NCI-H446 treated with DMSO at 0.1 percent for 48 hours (cell line): Measurements from ENCODE around the gene CTPS2.
"Not testable (repeated sequence)": the region's sequence is repeated elsewhere in the genome, so short reads cannot be mapped to it uniquely, and the experiment has no call there.

Experiments
- DNase-seq: peaks from one replicate; lab custom pipeline; 2025; lab: John Stamatoyannopoulos, UW

CTPS2 gene

GRCh38 chrX:16712548-16713155 lies at the start of gene CTPS2:
Gene CTPS2, minus strand, starts transcription at chrX:16712669. Its CDS starts 9,767 bp downstream, at chrX:16702902.
- no peak for DNase-seq

- DNase-seq: not testable (repeated sequence)
These were observed 49.0 kb upstream of the CTPS2 start for GRCh38 chrX:16761500-16761899.

GRCh38 chrX:16756724-16757123 lies 44.3 kb upstream of the CTPS2 start:
- no peak for DNase-seq

GRCh38 chrX:16754019-16754418 lies 41.5 kb upstream of the CTPS2 start:
- DNase-seq: no peak

- DNase-seq: no peak
These were observed 37.7 kb upstream of the CTPS2 start for GRCh38 chrX:16750136-16750535.

- no peak for DNase-seq
These were observed 36.0 kb upstream of the CTPS2 start for GRCh38 chrX:16748425-16748824.

GRCh38 chrX:16745659-16746058 lies 33.2 kb upstream of the CTPS2 start:
- no peak for DNase-seq

GRCh38 chrX:16745102-16745501 lies 32.6 kb upstream of the CTPS2 start:
- no peak for DNase-seq

GRCh38 chrX:16743604-16744325 lies 31.3 kb upstream of the CTPS2 start:
- no peak for DNase-seq

- no peak for DNase-seq
These were observed 27.1 kb upstream of the CTPS2 start for GRCh38 chrX:16739574-16739973.

- no peak for DNase-seq
These were observed 24.6 kb upstream of the CTPS2 start for GRCh38 chrX:16737024-16737423.

- DNase-seq: no peak
These were observed 20.5 kb upstream of the CTPS2 start for GRCh38 chrX:16733013-16733412.

- DNase-seq: no peak
These were observed 18.0 kb upstream of the CTPS2 start for GRCh38 chrX:16730450-16730849.

GRCh38 chrX:16727637-16728036 lies 15.2 kb upstream of the CTPS2 start:
- DNase-seq: no peak

- DNase-seq: not testable (repeated sequence)
These were observed 14.0 kb upstream of the CTPS2 start for GRCh38 chrX:16726347-16726988.

GRCh38 chrX:16725072-16725471 lies 12.6 kb upstream of the CTPS2 start:
- DNase-seq: no peak

GRCh38 chrX:16722481-16722880 lies 10.0 kb upstream of the CTPS2 start:
- no peak for DNase-seq

GRCh38 chrX:16719334-16720084 lies 7.0 kb upstream of the CTPS2 start, which contains the start of gene SYAP1:
Gene SYAP1, plus strand, starts transcription at chrX:16719612. Its CDS starts 113 bp downstream, at chrX:16719725.
- peak; percentile 91 for DNase-seq

- no peak for DNase-seq
These were observed 6.4 kb upstream of the CTPS2 start for GRCh38 chrX:16718824-16719333.

- DNase-seq: not testable (repeated sequence)
These were observed 4.0 kb upstream of the CTPS2 start for GRCh38 chrX:16716451-16716850.

- DNase-seq: not testable (repeated sequence)
These were observed 3.2 kb upstream of the CTPS2 start for GRCh38 chrX:16715638-16716037.

GRCh38 chrX:16714504-16714903 lies 2.0 kb upstream of the CTPS2 start:
- DNase-seq: no peak
